Measurements from ENCODE around the gene OSBPL6. TPM values are rescaled to one million over a fixed set of nuclear protein-coding genes. Genes with fewer than 3 reads are reported as not detected.
A peak's percentile ranks its signal among the peaks of the same experiment; 100 is the strongest.
"Not testable (repeated sequence)": the region's sequence is repeated elsewhere in the genome, so short reads cannot be mapped to it uniquely, and the experiment has no call there.

The OSBPL6 gene
- 1 to 10 TPM; 1.8 to 9.9 (median 2.8) TPM for total RNA-seq

DNA sequence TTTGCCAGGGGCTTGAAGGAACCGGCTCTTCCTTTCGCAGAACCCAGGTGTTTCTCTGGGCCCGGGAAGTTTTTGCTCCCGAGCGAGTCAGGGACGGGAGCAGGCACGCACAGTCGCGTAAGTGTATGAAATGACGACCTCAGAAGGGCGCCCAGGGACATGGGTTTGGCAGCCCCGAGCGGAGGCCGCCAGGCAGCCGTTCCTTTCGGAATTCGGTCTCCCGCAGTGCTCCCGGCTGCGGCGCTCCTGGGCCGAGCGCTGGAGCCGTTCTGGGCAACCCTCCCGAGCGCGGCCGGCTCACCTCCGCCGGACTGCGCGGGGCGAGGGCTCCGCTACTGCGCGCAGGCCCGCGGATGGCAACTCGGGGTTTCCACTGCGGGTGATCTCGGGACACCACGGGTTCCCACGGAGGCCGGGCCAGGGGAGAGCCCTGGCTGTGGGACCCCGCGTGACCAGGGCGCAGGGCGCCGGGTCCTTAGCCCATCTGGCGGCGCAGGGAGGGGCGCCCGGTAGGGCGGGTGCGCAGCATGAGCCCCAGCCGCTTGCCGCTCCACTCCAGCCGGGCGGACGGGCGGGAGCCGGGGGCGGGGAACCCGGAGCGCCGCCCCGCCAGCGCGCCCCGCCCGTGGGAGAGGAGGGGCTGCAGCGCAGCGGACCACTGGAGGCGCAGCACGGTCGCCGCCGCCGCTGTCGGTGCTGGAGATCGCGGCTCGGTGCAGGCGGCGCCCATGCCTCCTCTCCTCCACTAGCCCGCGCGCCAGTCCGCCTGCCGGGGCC is at the start of gene OSBPL6:
OSBPL6 (plus strand) TSS at position 690 of the 777 bp plus-strand sequence. CDS start 111,673 bp downstream, outside the sequence.
- Histone ChIP-seq H3K27me3 (no peaks in the 10 kb centered on the region), H3K4me3 (peak within 1 kb of the TSS; percentile 61 to 70), H3K27ac (peak within 1 kb of the TSS; percentile 83 to 87), H3K4me1 (no peaks in the 10 kb centered on the region), H3K36me3 (no peaks in the 10 kb centered on the region), H3K9me3 (no peaks in the 10 kb centered on the region)
- TF ChIP-seq, protein P1, sequence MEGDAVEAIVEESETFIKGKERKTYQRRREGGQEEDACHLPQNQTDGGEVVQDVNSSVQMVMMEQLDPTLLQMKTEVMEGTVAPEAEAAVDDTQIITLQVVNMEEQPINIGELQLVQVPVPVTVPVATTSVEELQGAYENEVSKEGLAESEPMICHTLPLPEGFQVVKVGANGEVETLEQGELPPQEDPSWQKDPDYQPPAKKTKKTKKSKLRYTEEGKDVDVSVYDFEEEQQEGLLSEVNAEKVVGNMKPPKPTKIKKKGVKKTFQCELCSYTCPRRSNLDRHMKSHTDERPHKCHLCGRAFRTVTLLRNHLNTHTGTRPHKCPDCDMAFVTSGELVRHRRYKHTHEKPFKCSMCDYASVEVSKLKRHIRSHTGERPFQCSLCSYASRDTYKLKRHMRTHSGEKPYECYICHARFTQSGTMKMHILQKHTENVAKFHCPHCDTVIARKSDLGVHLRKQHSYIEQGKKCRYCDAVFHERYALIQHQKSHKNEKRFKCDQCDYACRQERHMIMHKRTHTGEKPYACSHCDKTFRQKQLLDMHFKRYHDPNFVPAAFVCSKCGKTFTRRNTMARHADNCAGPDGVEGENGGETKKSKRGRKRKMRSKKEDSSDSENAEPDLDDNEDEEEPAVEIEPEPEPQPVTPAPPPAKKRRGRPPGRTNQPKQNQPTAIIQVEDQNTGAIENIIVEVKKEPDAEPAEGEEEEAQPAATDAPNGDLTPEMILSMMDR (IDR thresholded peaks at IDR 0.05): peak in 3 of 4 experiments; percentile 38 to 68 (median 39)
- TF ChIP-seq POLR2A (IDR thresholded peaks at IDR 0.05): peak; percentile 69 to 79
- intact Hi-C loops (cut with DNase I; ENCODE audit: low total_unique reads): no loop called here
- peak; percentile 58 to 77 for DNase-seq

GRCh38 chr2:178152033-178152432 is 42.3 kb upstream of the OSBPL6 start:
- DNase-seq: no peak
- Histone ChIP-seq H3K27ac (no peak overlapping the region), H3K4me3 (no peak overlapping the region), H3K36me3 (no peaks in the 10 kb centered on the region), H3K27me3 (no peaks in the 10 kb centered on the region), H3K9me3 (no peaks in the 10 kb centered on the region), H3K4me1 (no peaks in the 10 kb centered on the region)
- intact Hi-C loops (cut with DNase I; ENCODE audit: low total_unique reads): no loop called here
- TF ChIP-seq POLR2A (IDR thresholded peaks at IDR 0.05): no peak
- TF ChIP-seq, protein P1 (IDR thresholded peaks at IDR 0.05): no peak

GRCh38 chr2:178152542-178152941 is 41.8 kb upstream of the OSBPL6 start:
- H3K4me3 ChIP-seq: no peak overlapping the region
- H3K4me1 ChIP-seq: no peaks in the 10 kb centered on the region
- no peaks in the 10 kb centered on the region for H3K27me3 ChIP-seq
- intact Hi-C loops (cut with DNase I; ENCODE audit: low total_unique reads): no loop called here
- H3K9me3 ChIP-seq: no peaks in the 10 kb centered on the region
- H3K27ac ChIP-seq: no peak overlapping the region
- TF ChIP-seq, protein P1 (IDR thresholded peaks at IDR 0.05): no peak
- TF ChIP-seq POLR2A (IDR thresholded peaks at IDR 0.05): no peak
- H3K36me3 ChIP-seq: no peaks in the 10 kb centered on the region
- DNase-seq: no peak

DNA sequence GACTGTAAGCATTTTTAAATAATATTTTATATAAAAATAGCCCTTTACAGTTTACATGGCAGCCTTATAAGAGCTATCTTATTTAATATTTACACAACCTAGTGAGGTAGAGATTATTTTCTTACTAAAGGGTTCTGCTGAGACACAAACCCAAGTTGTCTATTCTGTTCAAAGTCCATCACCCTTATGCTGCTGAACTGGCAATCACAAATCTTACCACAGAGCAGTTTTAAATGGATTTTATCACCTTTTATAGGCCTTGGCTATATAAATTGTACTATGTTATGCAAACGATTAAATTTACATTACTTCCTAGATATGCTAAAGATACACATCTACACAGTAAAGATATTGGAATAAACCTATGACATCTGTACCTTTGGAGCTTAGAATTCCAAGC is 41.3 kb upstream of the OSBPL6 start:
- Histone ChIP-seq H3K9me3 (no peaks in the 10 kb centered on the region), H3K4me3 (no peak overlapping the region), H3K4me1 (no peaks in the 10 kb centered on the region), H3K27ac (no peak overlapping the region), H3K27me3 (no peaks in the 10 kb centered on the region), H3K36me3 (no peaks in the 10 kb centered on the region)
- no peak for DNase-seq
- intact Hi-C loops (cut with DNase I; ENCODE audit: low total_unique reads): no loop called here
- TF ChIP-seq, protein P1 (IDR thresholded peaks at IDR 0.05): no peak
- no peak for TF ChIP-seq POLR2A (IDR thresholded peaks at IDR 0.05)

GRCh38 chr2:178153878-178154277 is 40.4 kb upstream of the OSBPL6 start:
- H3K27ac ChIP-seq; DNase-seq; H3K36me3 ChIP-seq; H3K4me1 ChIP-seq; intact Hi-C loops (cut with DNase I; ENCODE audit: low total_unique reads); H3K27me3 ChIP-seq; H3K9me3 ChIP-seq; H3K4me3 ChIP-seq: not testable (repeated sequence)

Data from uterus (tissue), 4 donors.